HEK293T (cell line): Measurements from ENCODE around the gene MICU1.

ENCODE experiments used
- BHLHE40 ChIP-seq: fragments of 450-650 bp; IDR thresholded peaks from 2 replicates; pipeline ENCODE4 v1.6.1; 2016; ENCODE audit warnings: mild to moderate bottlenecking, moderate library complexity, borderline replicate concordance
- ELF4 ChIP-seq: fragments of 450-650 bp; IDR thresholded peaks from 2 replicates; pipeline ENCODE4 v1.6.1; 2017; ENCODE audit warnings: antibody characterized with exemption
- FOXA1 ChIP-seq: fragments of 450-650 bp; IDR thresholded peaks from 2 replicates; pipeline ENCODE4 v1.6.1; 2016; ENCODE audit warnings: mild to moderate bottlenecking
- FOXK2 ChIP-seq: fragments of 450-650 bp; IDR thresholded peaks from 2 replicates; pipeline ENCODE4 v1.6.1; 2016; ENCODE audit warnings: mild to moderate bottlenecking
- FOXM1 ChIP-seq: fragments of 450-650 bp; IDR thresholded peaks from 2 replicates; pipeline ENCODE4 v1.6.1; 2017; ENCODE audit warnings: mild to moderate bottlenecking, borderline replicate concordance
- NFRKB ChIP-seq: fragments of 450-650 bp; IDR thresholded peaks from 2 replicates; pipeline ENCODE4 v1.6.1; 2016; ENCODE audit warnings: mild to moderate bottlenecking, moderate library complexity
- SP1 ChIP-seq: fragments of 450-650 bp; IDR thresholded peaks from 2 replicates; pipeline ENCODE4 v1.6.1; 2017
- SUZ12 ChIP-seq: fragments of 450-650 bp; IDR thresholded peaks from 2 replicates; pipeline ENCODE4 v1.6.1; 2016; ENCODE audit warnings: mild to moderate bottlenecking
- TARDBP ChIP-seq: fragments of 450-650 bp; IDR thresholded peaks from 2 replicates; pipeline ENCODE4 v1.6.1; 2016

DNA sequence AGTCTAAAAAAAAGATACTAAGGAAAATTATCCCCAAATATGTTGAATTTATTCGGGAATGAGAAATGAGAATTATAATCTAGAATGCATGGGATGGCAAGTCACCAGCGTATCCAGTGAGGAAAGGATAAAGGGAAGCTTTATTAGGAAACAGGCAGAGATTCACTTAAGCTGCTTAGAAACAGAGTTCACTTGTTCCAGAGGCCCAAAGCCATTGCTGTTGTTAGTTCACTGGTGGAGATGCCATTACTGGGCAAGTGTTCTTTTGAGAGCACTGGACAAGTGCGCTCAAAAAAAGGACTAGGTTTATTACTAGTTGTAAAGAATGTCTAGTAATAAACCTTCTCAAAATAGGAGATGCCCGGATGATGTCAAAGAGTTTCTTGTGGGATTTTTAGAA, 51.2 kb downstream of the MICU1 start:
- no peak for TF ChIP-seq BHLHE40
- TF ChIP-seq FOXA1, result no peak
- no peak for TF ChIP-seq SUZ12
- TF ChIP-seq TARDBP, result no peak
- no peak for TF ChIP-seq ELF4
- TF ChIP-seq SP1, result no peak
- no peak for TF ChIP-seq FOXK2
- TF ChIP-seq NFRKB, result no peak
- no peak for TF ChIP-seq FOXM1
